22Rv1 (cell line): Measurements from ENCODE around the gene TULP1.

Experiments
- CTCF ChIP-seq: fragments of 450-650 bp; IDR thresholded peaks from 2 replicates; pipeline ENCODE4 v1.5.1; 2017; ENCODE audit warnings: mild to moderate bottlenecking
- ZFX ChIP-seq: fragments of 450-650 bp; IDR thresholded peaks from 2 replicates; pipeline ENCODE4 v1.6.1; 2017; ENCODE audit warnings: antibody characterized with exemption, borderline replicate concordance

GRCh38 chr6:35489066-35489465 is 23.6 kb downstream of the TULP1 start:
- TF ChIP-seq CTCF, result no peak
- no peak for TF ChIP-seq ZFX
